HepG2 (cell line): ENCODE measurements around the gene C2. TPM values are rescaled to one million over a fixed set of nuclear protein-coding genes. Genes with fewer than 3 reads are reported as not detected.

Source experiments
- AKAP8 ChIP-seq: sonication (generic); formaldehyde crosslinking; IDR thresholded peaks from 2 replicates; pipeline ENCODE4 v1.5.1; 2020; ENCODE audit warnings: mild to moderate bottlenecking, missing genetic modification reagents
- CBFB ChIP-seq: sonication (generic); formaldehyde crosslinking; IDR thresholded peaks from 2 replicates; pipeline ENCODE4 v1.4.0; 2020; ENCODE audit warnings: missing genetic modification reagents
- EHMT2 ChIP-seq: fragments of 200-600 bp; sonication (generic); IDR thresholded peaks from 2 replicates; pipeline ENCODE4 v1.7.0; 2017; ENCODE audit warnings: antibody characterized with exemption, low read depth, low read length, borderline replicate concordance
- FOXK1 ChIP-seq: sonication (generic); formaldehyde crosslinking; IDR thresholded peaks from 2 replicates; pipeline ENCODE4 v1.4.0; 2020; ENCODE audit warnings: low read depth, missing genetic modification reagents, borderline replicate concordance
- HOXA3 ChIP-seq: sonication (generic); formaldehyde crosslinking; IDR thresholded peaks from 2 replicates; pipeline ENCODE4 v1.5.0; 2020; ENCODE audit warnings: missing genetic modification reagents
- RARG ChIP-seq: sonication (generic); formaldehyde crosslinking; IDR thresholded peaks from 2 replicates; pipeline ENCODE4 v1.4.0; 2020; ENCODE audit warnings: low read depth, mild to moderate bottlenecking, missing genetic modification reagents
- REL ChIP-seq: sonication (generic); formaldehyde crosslinking; conservative IDR thresholded peaks from 2 replicates; pipeline ENCODE4 v1.8.0; 2022; ENCODE audit warnings: mild to moderate bottlenecking, missing genetic modification reagents, moderate library complexity
- SALL1 ChIP-seq: sonication (generic); formaldehyde crosslinking; IDR thresholded peaks from 2 replicates; pipeline ENCODE4 v1.8.0; 2022; ENCODE audit warnings: mild to moderate bottlenecking, missing genetic modification reagents
- SALL2 ChIP-seq: sonication (generic); formaldehyde crosslinking; IDR thresholded peaks from 2 replicates; pipeline ENCODE4 v1.8.1; 2023; ENCODE audit warnings: mild to moderate bottlenecking, missing genetic modification reagents, inconsistent platforms
- SRF ChIP-seq: IDR thresholded peaks from 2 replicates; pipeline ENCODE4 v1.6.1; 2011; ENCODE audit warnings: mild to moderate bottlenecking, low read depth, low read length, moderate library complexity
- ZC3H13 ChIP-seq: sonication (generic); formaldehyde crosslinking; IDR thresholded peaks from 2 replicates; pipeline ENCODE4 v1.8.1; 2023; ENCODE audit warnings: mild to moderate bottlenecking, missing genetic modification reagents, moderate library complexity
- ZNF367 ChIP-seq: sonication (generic); formaldehyde crosslinking; IDR thresholded peaks from 2 replicates; pipeline ENCODE4 v1.4.0; 2020; ENCODE audit warnings: missing genetic modification reagents, borderline replicate concordance
- ZNF598 ChIP-seq: sonication (generic); formaldehyde crosslinking; IDR thresholded peaks from 2 replicates; pipeline ENCODE4 v1.5.1; 2020; ENCODE audit warnings: mild to moderate bottlenecking, missing genetic modification reagents, borderline replicate concordance
- polyA plus RNA-seq, 8 experiments: library from polyadenylated mRNA; depleted of rRNA in 3 of 8; stranded (reverse) in 7 of 8; unstranded in 1 of 8; fragments of >200 nt; fragmentation: Illumina TruSeq in 4 of 8; extraction: Trizol in 4 of 8; gene quantifications; 2 replicates each; pipeline versions ENCODE4 v1.2.1 to v1.2.3, GENCODE V29; 2011 to 2016; ENCODE audit warnings: low read depth in 4 of 8, missing spikeins in 1 of 8, mixed read lengths in 1 of 8; ENCODE audit not compliant: insufficient read depth in 1 of 8
- total RNA-seq, 5 experiments: library from RNA; depleted of rRNA; stranded (reverse); fragments of >200 nt; fragmentation: Illumina TruSeq; extraction: Trizol; gene quantifications; 2 replicates each; pipeline ENCODE4 v1.2.3, GENCODE V29; 2016; ENCODE audit warnings: low read depth in 1 of 5
- TF ChIP-seq, protein P1 (sequence below): sonication (generic); formaldehyde crosslinking; IDR thresholded peaks from 2 replicates; pipeline ENCODE4 v1.5.0; 2020; ENCODE audit warnings: missing genetic modification reagents, mild to moderate bottlenecking, borderline replicate concordance
- TF ChIP-seq, protein P2 (sequence below): sonication (generic); formaldehyde crosslinking; IDR thresholded peaks from 2 replicates; pipeline ENCODE4 v1.4.0; 2020; ENCODE audit warnings: missing genetic modification reagents
- TF ChIP-seq, protein P3 (sequence below): sonication (generic); formaldehyde crosslinking; IDR thresholded peaks from 2 replicates; pipeline ENCODE4 v1.4.0; 2020; ENCODE audit warnings: missing genetic modification reagents; ENCODE audit errors: not compliant biosample characterization
- TF ChIP-seq, protein P4 (sequence below): IDR thresholded peaks from 2 replicates; pipeline ENCODE4 v1.6.1; 2012; ENCODE audit warnings: low read length, improper control_type of control experiment
- TF ChIP-seq, protein P5 (sequence below): sonication (generic); formaldehyde crosslinking; IDR thresholded peaks from 2 replicates; pipeline ENCODE4 v1.8.0; 2022; ENCODE audit warnings: missing genetic modification reagents, mild to moderate bottlenecking, borderline replicate concordance
- TF ChIP-seq, protein P6 (sequence below): sonication (generic); formaldehyde crosslinking; IDR thresholded peaks from 2 replicates; pipeline ENCODE4 v1.8.0; 2022; ENCODE audit warnings: low read depth, missing genetic modification reagents

The C2 gene
- total and polyA plus RNA-seq, 2 of the 13 experiments (the other 11 are each of a cell fraction or from before 2014, with no cell fraction given), result 165 to 307 TPM

DNA sequence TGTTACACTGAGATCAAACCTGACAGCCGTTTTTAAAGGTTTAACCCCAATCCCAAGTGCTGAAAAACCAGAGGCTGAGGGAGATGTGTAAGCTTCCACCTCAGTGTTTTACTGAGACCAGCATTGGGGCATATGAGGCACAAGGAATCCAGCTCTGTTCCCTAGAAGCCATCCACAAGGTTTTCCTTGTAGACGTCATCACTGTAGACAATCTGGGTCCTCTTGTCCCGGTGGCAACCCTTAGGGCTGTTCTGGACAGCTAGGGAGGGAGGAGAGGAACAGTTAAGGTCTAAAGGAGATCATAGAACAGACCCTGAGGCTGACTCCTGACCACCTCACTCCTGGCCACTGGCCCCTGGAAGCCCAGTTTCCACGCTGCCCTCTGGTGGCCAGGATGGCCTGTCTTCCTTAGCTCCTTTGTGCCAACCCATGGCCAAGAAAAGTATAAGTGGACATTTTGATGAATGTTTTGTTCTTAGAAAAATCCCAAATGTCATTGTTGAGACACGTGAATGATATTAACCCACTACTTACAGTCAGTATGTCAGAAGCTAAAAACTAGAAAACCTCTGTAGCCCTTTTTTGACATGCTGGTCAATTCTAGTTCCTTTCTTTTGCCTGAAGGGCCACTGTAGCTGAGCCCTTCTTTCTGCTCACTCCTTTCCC lies 24.8 kb downstream of the C2 start (continued):
- TF ChIP-seq, protein P1, sequence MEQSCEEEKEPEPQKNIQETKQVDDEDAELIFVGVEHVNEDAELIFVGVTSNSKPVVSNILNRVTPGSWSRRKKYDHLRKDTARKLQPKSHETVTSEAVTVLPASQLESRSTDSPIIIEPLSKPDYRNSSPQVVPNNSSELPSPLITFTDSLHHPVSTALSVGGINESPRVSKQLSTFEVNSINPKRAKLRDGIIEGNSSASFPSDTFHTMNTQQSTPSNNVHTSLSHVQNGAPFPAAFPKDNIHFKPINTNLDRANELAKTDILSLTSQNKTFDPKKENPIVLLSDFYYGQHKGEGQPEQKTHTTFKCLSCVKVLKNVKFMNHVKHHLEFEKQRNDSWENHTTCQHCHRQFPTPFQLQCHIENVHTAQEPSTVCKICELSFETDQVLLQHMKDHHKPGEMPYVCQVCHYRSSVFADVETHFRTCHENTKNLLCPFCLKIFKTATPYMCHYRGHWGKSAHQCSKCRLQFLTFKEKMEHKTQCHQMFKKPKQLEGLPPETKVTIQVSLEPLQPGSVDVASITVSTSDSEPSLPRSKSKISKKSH (CRISPR knock-in tag), result no peak
- TF ChIP-seq, protein P2, sequence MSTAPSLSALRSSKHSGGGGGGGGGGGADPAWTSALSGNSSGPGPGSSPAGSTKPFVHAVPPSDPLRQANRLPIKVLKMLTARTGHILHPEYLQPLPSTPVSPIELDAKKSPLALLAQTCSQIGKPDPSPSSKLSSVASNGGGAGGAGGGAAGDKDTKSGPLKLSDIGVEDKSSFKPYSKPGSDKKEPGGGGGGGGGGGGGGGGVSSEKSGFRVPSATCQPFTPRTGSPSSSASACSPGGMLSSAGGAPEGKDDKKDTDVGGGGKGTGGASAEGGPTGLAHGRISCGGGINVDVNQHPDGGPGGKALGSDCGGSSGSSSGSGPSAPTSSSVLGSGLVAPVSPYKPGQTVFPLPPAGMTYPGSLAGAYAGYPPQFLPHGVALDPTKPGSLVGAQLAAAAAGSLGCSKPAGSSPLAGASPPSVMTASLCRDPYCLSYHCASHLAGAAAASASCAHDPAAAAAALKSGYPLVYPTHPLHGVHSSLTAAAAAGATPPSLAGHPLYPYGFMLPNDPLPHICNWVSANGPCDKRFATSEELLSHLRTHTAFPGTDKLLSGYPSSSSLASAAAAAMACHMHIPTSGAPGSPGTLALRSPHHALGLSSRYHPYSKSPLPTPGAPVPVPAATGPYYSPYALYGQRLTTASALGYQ (CRISPR knock-in tag), result no peak
- TF ChIP-seq FOXK1 (no peak), EHMT2 (no peak), CBFB (CRISPR knock-in tag) (no peak), ZC3H13 (CRISPR knock-in tag) (no peak), REL (CRISPR knock-in tag) (no peak), ZNF598 (CRISPR knock-in tag) (no peak), RARG (CRISPR knock-in tag) (no peak), SRF (no peak), HOXA3 (CRISPR knock-in tag) (no peak; the same call in 1 of the 2 replicates), AKAP8 (CRISPR knock-in tag) (0 out of 2 replicates have a peak, but pooled peaks have one; percentile 61), ZNF367 (CRISPR knock-in tag) (no peak), SALL2 (no peak; the same call in 1 of the 2 replicates), SALL1 (CRISPR knock-in tag) (peak; percentile 64; the same call in 1 of the 2 replicates)
- TF ChIP-seq, protein P3, sequence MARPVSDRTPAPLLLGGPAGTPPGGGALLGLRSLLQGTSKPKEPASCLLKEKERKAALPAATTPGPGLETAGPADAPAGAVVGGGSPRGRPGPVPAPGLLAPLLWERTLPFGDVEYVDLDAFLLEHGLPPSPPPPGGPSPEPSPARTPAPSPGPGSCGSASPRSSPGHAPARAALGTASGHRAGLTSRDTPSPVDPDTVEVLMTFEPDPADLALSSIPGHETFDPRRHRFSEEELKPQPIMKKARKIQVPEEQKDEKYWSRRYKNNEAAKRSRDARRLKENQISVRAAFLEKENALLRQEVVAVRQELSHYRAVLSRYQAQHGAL (CRISPR knock-in tag), result no peak
- TF ChIP-seq, protein P4, sequence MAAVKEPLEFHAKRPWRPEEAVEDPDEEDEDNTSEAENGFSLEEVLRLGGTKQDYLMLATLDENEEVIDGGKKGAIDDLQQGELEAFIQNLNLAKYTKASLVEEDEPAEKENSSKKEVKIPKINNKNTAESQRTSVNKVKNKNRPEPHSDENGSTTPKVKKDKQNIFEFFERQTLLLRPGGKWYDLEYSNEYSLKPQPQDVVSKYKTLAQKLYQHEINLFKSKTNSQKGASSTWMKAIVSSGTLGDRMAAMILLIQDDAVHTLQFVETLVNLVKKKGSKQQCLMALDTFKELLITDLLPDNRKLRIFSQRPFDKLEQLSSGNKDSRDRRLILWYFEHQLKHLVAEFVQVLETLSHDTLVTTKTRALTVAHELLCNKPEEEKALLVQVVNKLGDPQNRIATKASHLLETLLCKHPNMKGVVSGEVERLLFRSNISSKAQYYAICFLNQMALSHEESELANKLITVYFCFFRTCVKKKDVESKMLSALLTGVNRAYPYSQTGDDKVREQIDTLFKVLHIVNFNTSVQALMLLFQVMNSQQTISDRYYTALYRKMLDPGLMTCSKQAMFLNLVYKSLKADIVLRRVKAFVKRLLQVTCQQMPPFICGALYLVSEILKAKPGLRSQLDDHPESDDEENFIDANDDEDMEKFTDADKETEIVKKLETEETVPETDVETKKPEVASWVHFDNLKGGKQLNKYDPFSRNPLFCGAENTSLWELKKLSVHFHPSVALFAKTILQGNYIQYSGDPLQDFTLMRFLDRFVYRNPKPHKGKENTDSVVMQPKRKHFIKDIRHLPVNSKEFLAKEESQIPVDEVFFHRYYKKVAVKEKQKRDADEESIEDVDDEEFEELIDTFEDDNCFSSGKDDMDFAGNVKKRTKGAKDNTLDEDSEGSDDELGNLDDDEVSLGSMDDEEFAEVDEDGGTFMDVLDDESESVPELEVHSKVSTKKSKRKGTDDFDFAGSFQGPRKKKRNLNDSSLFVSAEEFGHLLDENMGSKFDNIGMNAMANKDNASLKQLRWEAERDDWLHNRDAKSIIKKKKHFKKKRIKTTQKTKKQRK, result no peak
- TF ChIP-seq, protein P5, sequence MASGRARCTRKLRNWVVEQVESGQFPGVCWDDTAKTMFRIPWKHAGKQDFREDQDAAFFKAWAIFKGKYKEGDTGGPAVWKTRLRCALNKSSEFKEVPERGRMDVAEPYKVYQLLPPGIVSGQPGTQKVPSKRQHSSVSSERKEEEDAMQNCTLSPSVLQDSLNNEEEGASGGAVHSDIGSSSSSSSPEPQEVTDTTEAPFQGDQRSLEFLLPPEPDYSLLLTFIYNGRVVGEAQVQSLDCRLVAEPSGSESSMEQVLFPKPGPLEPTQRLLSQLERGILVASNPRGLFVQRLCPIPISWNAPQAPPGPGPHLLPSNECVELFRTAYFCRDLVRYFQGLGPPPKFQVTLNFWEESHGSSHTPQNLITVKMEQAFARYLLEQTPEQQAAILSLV (CRISPR knock-in tag), result peak; percentile 38; the same call in 1 of the 2 replicates
- TF ChIP-seq, protein P6, sequence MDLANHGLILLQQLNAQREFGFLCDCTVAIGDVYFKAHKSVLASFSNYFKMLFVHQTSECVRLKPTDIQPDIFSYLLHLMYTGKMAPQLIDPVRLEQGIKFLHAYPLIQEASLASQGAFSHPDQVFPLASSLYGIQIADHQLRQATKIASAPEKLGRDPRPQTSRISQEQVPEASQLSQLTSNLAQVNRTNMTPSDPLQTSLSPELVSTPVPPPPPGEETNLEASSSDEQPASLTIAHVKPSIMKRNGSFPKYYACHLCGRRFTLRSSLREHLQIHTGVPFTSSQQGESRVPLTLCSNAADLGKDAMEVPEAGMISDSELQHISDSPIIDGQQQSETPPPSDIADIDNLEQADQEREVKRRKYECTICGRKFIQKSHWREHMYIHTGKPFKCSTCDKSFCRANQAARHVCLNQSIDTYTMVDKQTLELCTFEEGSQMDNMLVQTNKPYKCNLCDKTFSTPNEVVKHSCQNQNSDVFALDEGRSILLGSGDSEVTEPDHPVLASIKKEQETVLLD, result no peak
